ENCODE measurements around the gene OTP.

GRCh38 chr5:77606279-77606678, 32.2 kb downstream of the OTP start:
- TF ChIP-seq POLR2A (IDR thresholded peaks at IDR 0.05): no peak
- TF ChIP-seq CTCF (IDR thresholded peaks at IDR 0.05): no peak

All from breast epithelium (tissue), 3 donors.